ENCODE results near the gene DCDC2C. TPM values are rescaled to one million over a fixed set of nuclear protein-coding genes. Genes with fewer than 3 reads are reported as not detected.

The DCDC2C gene
- total RNA-seq, 2 donors from 2014 or later = not detected

- Mint-ChIP-seq H3K27me3 (peaks cover 9% of the 10 kb centered on the region), H3K4me1 (no peaks in the 10 kb centered on the region), H3K27ac (no peak overlapping the region), H3K9me3 (no peaks in the 10 kb centered on the region), H3K4me3 (no peak overlapping the region), H3K36me3 (ENCODE audit: low read depth) (no peaks in the 10 kb centered on the region)
- ATAC-seq (replicated peaks) = no peak
These were observed 22.6 kb upstream of the DCDC2C start for GRCh38 chr2:3680548-3681345.

- peaks cover 15% of the 10 kb centered on the region for H3K27me3 Mint-ChIP-seq
- H3K4me3 Mint-ChIP-seq = no peak overlapping the region
- H3K4me1 Mint-ChIP-seq = no peaks in the 10 kb centered on the region
- no peak for ATAC-seq (replicated peaks)
- no peaks in the 10 kb centered on the region for H3K36me3 Mint-ChIP-seq (ENCODE audit: low read depth)
- H3K27ac Mint-ChIP-seq = no peak overlapping the region
- H3K9me3 Mint-ChIP-seq = no peaks in the 10 kb centered on the region
These were observed 21.8 kb upstream of the DCDC2C start for GRCh38 chr2:3681625-3682024.

- Mint-ChIP-seq H3K4me3 (no peak overlapping the region), H3K9me3 (no peaks in the 10 kb centered on the region), H3K27me3 (peaks cover 23% of the 10 kb centered on the region), H3K27ac (no peak overlapping the region), H3K36me3 (ENCODE audit: low read depth) (no peaks in the 10 kb centered on the region), H3K4me1 (no peaks in the 10 kb centered on the region)
- no peak for ATAC-seq (replicated peaks)
These were observed 20.6 kb upstream of the DCDC2C start for GRCh38 chr2:3682811-3683210.

GRCh38 chr2:3683748-3684454 is 19.5 kb upstream of the DCDC2C start:
- Mint-ChIP-seq H3K9me3 (no peaks in the 10 kb centered on the region), H3K27me3 (peaks cover 24% of the 10 kb centered on the region), H3K4me1 (no peaks in the 10 kb centered on the region), H3K4me3 (no peak overlapping the region), H3K36me3 (ENCODE audit: low read depth) (no peaks in the 10 kb centered on the region), H3K27ac (no peak overlapping the region)
- ATAC-seq (replicated peaks) = no peak

- no peaks in the 10 kb centered on the region for H3K36me3 Mint-ChIP-seq (ENCODE audit: low read depth)
- no peak for ATAC-seq (replicated peaks)
- H3K27me3 Mint-ChIP-seq = peaks cover 30% of the 10 kb centered on the region
- H3K4me3 Mint-ChIP-seq = no peak overlapping the region
- no peaks in the 10 kb centered on the region for H3K4me1 Mint-ChIP-seq
- no peak overlapping the region for H3K27ac Mint-ChIP-seq
- peaks cover 4% of the 10 kb centered on the region for H3K9me3 Mint-ChIP-seq
These were observed 13.2 kb upstream of the DCDC2C start for GRCh38 chr2:3689998-3690748.

- Mint-ChIP-seq H3K9me3 (peaks cover 4% of the 10 kb centered on the region), H3K4me1 (no peaks in the 10 kb centered on the region), H3K36me3 (ENCODE audit: low read depth) (no peaks in the 10 kb centered on the region), H3K4me3 (no peak overlapping the region), H3K27me3 (peaks cover 20% of the 10 kb centered on the region), H3K27ac (no peak overlapping the region)
- no peak for ATAC-seq (replicated peaks)
These were observed 11.0 kb upstream of the DCDC2C start for GRCh38 chr2:3692375-3692774.

- no peaks in the 10 kb centered on the region for H3K9me3 Mint-ChIP-seq
- no peaks in the 10 kb centered on the region for H3K36me3 Mint-ChIP-seq (ENCODE audit: low read depth)
- no peak overlapping the region for H3K27ac Mint-ChIP-seq
- H3K4me1 Mint-ChIP-seq = no peaks in the 10 kb centered on the region
- no peak overlapping the region for H3K4me3 Mint-ChIP-seq
- H3K27me3 Mint-ChIP-seq = peaks cover 20% of the 10 kb centered on the region
- ATAC-seq (replicated peaks) = no peak
These were observed 6.8 kb upstream of the DCDC2C start for GRCh38 chr2:3696545-3696944.

GRCh38 chr2:3701071-3701470 is 2.3 kb upstream of the DCDC2C start:
- Mint-ChIP-seq H3K9me3 (peaks cover 3% of the 10 kb centered on the region), H3K36me3 (ENCODE audit: low read depth) (no peaks in the 10 kb centered on the region), H3K27ac (no peak overlapping the region), H3K4me1 (no peaks in the 10 kb centered on the region), H3K27me3 (peaks cover 32% of the 10 kb centered on the region), H3K4me3 (no peak overlapping the region)
- no peak for ATAC-seq (replicated peaks)

GRCh38 chr2:3703757-3704355 is 481 bp downstream of the DCDC2C start:
- Mint-ChIP-seq H3K36me3 (ENCODE audit: low read depth) (no peaks in the 10 kb centered on the region), H3K27me3 (peaks cover 38% of the 10 kb centered on the region), H3K27ac (no peak overlapping the region), H3K9me3 (peaks cover 3% of the 10 kb centered on the region), H3K4me3 (no peak overlapping the region), H3K4me1 (no peaks in the 10 kb centered on the region)
- no peak for ATAC-seq (replicated peaks)

- peaks cover 34% of the 10 kb centered on the region for H3K27me3 Mint-ChIP-seq
- H3K36me3 Mint-ChIP-seq (ENCODE audit: low read depth) = no peaks in the 10 kb centered on the region
- H3K4me3 Mint-ChIP-seq = no peak overlapping the region
- no peak overlapping the region for H3K27ac Mint-ChIP-seq
- no peak for ATAC-seq (replicated peaks)
- H3K4me1 Mint-ChIP-seq = no peaks in the 10 kb centered on the region
- peaks cover 3% of the 10 kb centered on the region for H3K9me3 Mint-ChIP-seq
These were observed 1.3 kb downstream of the DCDC2C start for GRCh38 chr2:3704692-3705091.

- ATAC-seq (replicated peaks) = no peak
- Mint-ChIP-seq H3K4me3 (no peak overlapping the region), H3K27ac (no peak overlapping the region), H3K4me1 (no peaks in the 10 kb centered on the region), H3K9me3 (peaks cover 3% of the 10 kb centered on the region), H3K36me3 (ENCODE audit: low read depth) (no peaks in the 10 kb centered on the region), H3K27me3 (peaks cover 36% of the 10 kb centered on the region)
These were observed 2.4 kb downstream of the DCDC2C start for GRCh38 chr2:3705782-3706181.

GRCh38 chr2:3706892-3707291 is 3.5 kb downstream of the DCDC2C start:
- Mint-ChIP-seq H3K4me3 (no peak overlapping the region), H3K4me1 (no peaks in the 10 kb centered on the region), H3K36me3 (ENCODE audit: low read depth) (no peaks in the 10 kb centered on the region), H3K27ac (no peak overlapping the region), H3K9me3 (peaks cover 3% of the 10 kb centered on the region), H3K27me3 (peaks cover 32% of the 10 kb centered on the region)
- ATAC-seq (replicated peaks) = no peak

GRCh38 chr2:3708576-3708975 is 5.2 kb downstream of the DCDC2C start:
- peaks cover 22% of the 10 kb centered on the region for H3K27me3 Mint-ChIP-seq
- H3K9me3 Mint-ChIP-seq = no peaks in the 10 kb centered on the region
- no peaks in the 10 kb centered on the region for H3K4me1 Mint-ChIP-seq
- no peaks in the 10 kb centered on the region for H3K36me3 Mint-ChIP-seq (ENCODE audit: low read depth)
- no peak overlapping the region for H3K4me3 Mint-ChIP-seq
- H3K27ac Mint-ChIP-seq = no peak overlapping the region
- ATAC-seq (replicated peaks) = no peak

- no peaks in the 10 kb centered on the region for H3K4me1 Mint-ChIP-seq
- no peaks in the 10 kb centered on the region for H3K9me3 Mint-ChIP-seq
- ATAC-seq (replicated peaks) = no peak
- peaks cover 22% of the 10 kb centered on the region for H3K27me3 Mint-ChIP-seq
- no peak overlapping the region for H3K4me3 Mint-ChIP-seq
- H3K36me3 Mint-ChIP-seq (ENCODE audit: low read depth) = no peaks in the 10 kb centered on the region
- no peak overlapping the region for H3K27ac Mint-ChIP-seq
These were observed 5.8 kb downstream of the DCDC2C start for GRCh38 chr2:3709225-3709624.

All from activated T-helper 17 cell treated with anti-CD3 and anti-CD28 coated beads, Interleukin-2, amount 50 U/mL, for 72 hours (primary cell).